H1 (cell line): Measurements from ENCODE around the gene ORMDL1.

Source experiments
- YY1 ChIP-seq: IDR thresholded peaks from 2 replicates; pipeline ENCODE4 v1.6.1; 2011; ENCODE audit warnings: low read depth, mild to moderate bottlenecking, low read length
- TF ChIP-seq, protein P1 (sequence below), 3 experiments: IDR thresholded peaks; 1 replicate in 2 of 3; 2 replicates in 1 of 3; pipeline versions ENCODE4 v1.5.1 to v1.6.1; 2011; ENCODE audit warnings: low read length in 3 of 3, mild to moderate bottlenecking in 3 of 3, inconsistent platforms in 2 of 3, low read depth in 1 of 3, moderate library complexity in 1 of 3; ENCODE audit not compliant: insufficient read depth in 1 of 3; ENCODE audit errors: control extremely low read depth in 1 of 3
- TF ChIP-seq, protein P2 (sequence below): IDR thresholded peaks from 2 replicates; pipeline ENCODE4 v1.6.1; 2012; ENCODE audit warnings: low read length, inconsistent platforms
- TF ChIP-seq, protein P3 (sequence below): IDR thresholded peaks from 2 replicates; pipeline ENCODE4 v1.6.1; 2011; ENCODE audit warnings: low read length, improper control_type of control experiment

DNA sequence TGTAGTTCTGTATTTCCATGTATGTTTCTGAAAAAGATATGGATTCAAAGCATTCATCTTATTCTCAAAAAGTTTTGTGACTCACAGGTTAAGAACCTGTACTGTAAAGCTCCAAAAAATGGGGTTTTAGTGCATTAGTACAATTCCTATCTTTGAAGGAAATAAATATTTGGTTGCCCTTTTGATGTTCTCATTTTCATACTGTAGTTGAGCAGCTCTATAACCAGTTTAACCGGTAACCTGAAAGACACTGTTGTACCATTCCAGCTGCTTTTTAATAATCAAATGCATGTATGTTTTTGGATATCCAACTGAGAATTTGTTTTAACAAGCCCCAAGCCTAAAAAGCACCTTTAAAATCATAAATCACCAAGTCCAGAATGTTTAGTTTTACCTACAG, 11.9 kb downstream of the ORMDL1 start:
- TF ChIP-seq, protein P1, sequence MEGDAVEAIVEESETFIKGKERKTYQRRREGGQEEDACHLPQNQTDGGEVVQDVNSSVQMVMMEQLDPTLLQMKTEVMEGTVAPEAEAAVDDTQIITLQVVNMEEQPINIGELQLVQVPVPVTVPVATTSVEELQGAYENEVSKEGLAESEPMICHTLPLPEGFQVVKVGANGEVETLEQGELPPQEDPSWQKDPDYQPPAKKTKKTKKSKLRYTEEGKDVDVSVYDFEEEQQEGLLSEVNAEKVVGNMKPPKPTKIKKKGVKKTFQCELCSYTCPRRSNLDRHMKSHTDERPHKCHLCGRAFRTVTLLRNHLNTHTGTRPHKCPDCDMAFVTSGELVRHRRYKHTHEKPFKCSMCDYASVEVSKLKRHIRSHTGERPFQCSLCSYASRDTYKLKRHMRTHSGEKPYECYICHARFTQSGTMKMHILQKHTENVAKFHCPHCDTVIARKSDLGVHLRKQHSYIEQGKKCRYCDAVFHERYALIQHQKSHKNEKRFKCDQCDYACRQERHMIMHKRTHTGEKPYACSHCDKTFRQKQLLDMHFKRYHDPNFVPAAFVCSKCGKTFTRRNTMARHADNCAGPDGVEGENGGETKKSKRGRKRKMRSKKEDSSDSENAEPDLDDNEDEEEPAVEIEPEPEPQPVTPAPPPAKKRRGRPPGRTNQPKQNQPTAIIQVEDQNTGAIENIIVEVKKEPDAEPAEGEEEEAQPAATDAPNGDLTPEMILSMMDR (IDR thresholded peaks at IDR 0.05; ENCODE audit: control extremely low read depth in 1 of 3, insufficient read depth in 1 of 3, low read depth in 1 of 3, low read length in 3 of 3) = no peak
- TF ChIP-seq, protein P2, sequence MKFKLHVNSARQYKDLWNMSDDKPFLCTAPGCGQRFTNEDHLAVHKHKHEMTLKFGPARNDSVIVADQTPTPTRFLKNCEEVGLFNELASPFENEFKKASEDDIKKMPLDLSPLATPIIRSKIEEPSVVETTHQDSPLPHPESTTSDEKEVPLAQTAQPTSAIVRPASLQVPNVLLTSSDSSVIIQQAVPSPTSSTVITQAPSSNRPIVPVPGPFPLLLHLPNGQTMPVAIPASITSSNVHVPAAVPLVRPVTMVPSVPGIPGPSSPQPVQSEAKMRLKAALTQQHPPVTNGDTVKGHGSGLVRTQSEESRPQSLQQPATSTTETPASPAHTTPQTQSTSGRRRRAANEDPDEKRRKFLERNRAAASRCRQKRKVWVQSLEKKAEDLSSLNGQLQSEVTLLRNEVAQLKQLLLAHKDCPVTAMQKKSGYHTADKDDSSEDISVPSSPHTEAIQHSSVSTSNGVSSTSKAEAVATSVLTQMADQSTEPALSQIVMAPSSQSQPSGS = no peak
- TF ChIP-seq, protein P3, sequence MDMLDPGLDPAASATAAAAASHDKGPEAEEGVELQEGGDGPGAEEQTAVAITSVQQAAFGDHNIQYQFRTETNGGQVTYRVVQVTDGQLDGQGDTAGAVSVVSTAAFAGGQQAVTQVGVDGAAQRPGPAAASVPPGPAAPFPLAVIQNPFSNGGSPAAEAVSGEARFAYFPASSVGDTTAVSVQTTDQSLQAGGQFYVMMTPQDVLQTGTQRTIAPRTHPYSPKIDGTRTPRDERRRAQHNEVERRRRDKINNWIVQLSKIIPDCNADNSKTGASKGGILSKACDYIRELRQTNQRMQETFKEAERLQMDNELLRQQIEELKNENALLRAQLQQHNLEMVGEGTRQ = no peak
- no peak for TF ChIP-seq YY1
